GM10248 (cell line): ENCODE data around the gene GTPBP1.

ENCODE experiments used
- CTCF ChIA-PET: fragments of 300-600 bp; sonication (Branson Sonifier 250); formaldehyde crosslinking; extraction: SDS; loops from one replicate; lab custom pipeline; 2021; ENCODE audit warnings: antibody characterized with exemption; lab: Yijun Ruan, JAX
- POLR2A ChIA-PET: fragments of 350-650 bp; sonication (Branson Sonifier 250); formaldehyde crosslinking; extraction: SDS; loops from one replicate; lab custom pipeline; 2020; ENCODE audit warnings: antibody characterized with exemption; lab: Yijun Ruan, JAX
- DNase-seq: peaks from one replicate; pipeline ENCODE4 v3.0.0; 2012; ENCODE audit errors: extremely low spot score
- CTCF ChIP-seq: IDR thresholded peaks from 2 replicates; pipeline ENCODE4 v1.5.1; 2012; ENCODE audit warnings: mild to moderate bottlenecking, low read depth; ENCODE audit errors: extremely low read depth, missing control alignments, control extremely low read depth

The GTPBP1 gene

GRCh38 chr22:38681582-38682335, 24.0 kb upstream of the GTPBP1 start, which contains the start of gene TOMM22:
Gene TOMM22 (plus strand): TSS chr22:38681957. CDS start chr22:38681979, 22 bp downstream.
- peak; percentile 78 for TF ChIP-seq CTCF
- DNase-seq, result peak; percentile 98
- CTCF ChIA-PET, result interaction anchor here (0.7 to 3.6 kb wide), 19 partner anchors 8 to 718 kb away, joined by 3 to 48 read pairs (median 4); partner anchors contain the start of genes CBY1, GTPBP1, JOSD1 and TAB1
- POLR2A ChIA-PET, result interaction anchor here (0.6 to 1.2 kb wide), 3 partner anchors 18 to 66 kb away, joined by 4 to 5 read pairs (median 5); partner anchors contain the start of gene GTPBP1

- ChIA-PET POLR2A (interaction anchor here (0.6 kb wide), 1 partner anchor 8 kb away, joined by 12 read pairs; no protein-coding TSS in a partner anchor), CTCF (no interaction called here)
- no peak for DNase-seq
- no peak for TF ChIP-seq CTCF
Observed at GRCh38 chr22:38684895-38685294, 20.8 kb upstream of the GTPBP1 start.

GRCh38 chr22:38685761-38686160, 20.0 kb upstream of the GTPBP1 start:
- ChIA-PET CTCF (no interaction called here), POLR2A (no interaction called here)
- no peak for DNase-seq
- no peak for TF ChIP-seq CTCF

- DNase-seq, result no peak
- ChIA-PET CTCF (interaction anchor here (1.8 kb wide), 1 partner anchor 9 kb away, joined by 9 read pairs; no protein-coding TSS in a partner anchor), POLR2A (interaction anchor here (0.7 kb wide), 1 partner anchor 17 kb away, joined by 3 read pairs; no protein-coding TSS in a partner anchor)
- no peak for TF ChIP-seq CTCF
Observed at GRCh38 chr22:38689651-38690050, 16.1 kb upstream of the GTPBP1 start.

GRCh38 chr22:38694049-38694448, 11.7 kb upstream of the GTPBP1 start:
- ChIA-PET POLR2A (interaction anchor here (0.6 kb wide), 1 partner anchor 21 kb away, joined by 3 read pairs; no protein-coding TSS in a partner anchor), CTCF (interaction anchor here (1.3 to 2.7 kb wide), 2 partner anchors 12 to 15 kb away, joined by 3 to 16 read pairs; partner anchors contain the start of gene TOMM22)
- DNase-seq, result no peak
- no peak for TF ChIP-seq CTCF

- ChIA-PET CTCF (interaction anchor here (1.5 to 6.2 kb wide), 3 partner anchors 11 to 25 kb away, joined by 5 to 48 read pairs (median 10); partner anchors contain the start of genes GTPBP1 and TOMM22), POLR2A (no interaction called here)
- no peak for DNase-seq
- TF ChIP-seq CTCF, result no peak
Observed at GRCh38 chr22:38694940-38695339, 10.8 kb upstream of the GTPBP1 start.
